GM21381 (cell line): Measurements from ENCODE around the gene XIRP1.

Experiments
- ATAC-seq: cut with Tn5 transposase; IDR thresholded peaks from one replicate; pipeline ENCODE4 v1.9.1; 2021; ENCODE audit warnings: mild to moderate bottlenecking, moderate library complexity; ENCODE audit not compliant: unreplicated experiment

XIRP1 gene

GRCh38 chr3:39146611-39147591 lies 45.5 kb downstream of the XIRP1 start:
- no peak for ATAC-seq

GRCh38 chr3:39146083-39146501 lies 46.3 kb downstream of the XIRP1 start:
- no peak for ATAC-seq

GRCh38 chr3:39144748-39145380 lies 47.5 kb downstream of the XIRP1 start:
- ATAC-seq: no peak

GRCh38 chr3:39144095-39144747 lies 48.2 kb downstream of the XIRP1 start:
- no peak for ATAC-seq

DNA sequence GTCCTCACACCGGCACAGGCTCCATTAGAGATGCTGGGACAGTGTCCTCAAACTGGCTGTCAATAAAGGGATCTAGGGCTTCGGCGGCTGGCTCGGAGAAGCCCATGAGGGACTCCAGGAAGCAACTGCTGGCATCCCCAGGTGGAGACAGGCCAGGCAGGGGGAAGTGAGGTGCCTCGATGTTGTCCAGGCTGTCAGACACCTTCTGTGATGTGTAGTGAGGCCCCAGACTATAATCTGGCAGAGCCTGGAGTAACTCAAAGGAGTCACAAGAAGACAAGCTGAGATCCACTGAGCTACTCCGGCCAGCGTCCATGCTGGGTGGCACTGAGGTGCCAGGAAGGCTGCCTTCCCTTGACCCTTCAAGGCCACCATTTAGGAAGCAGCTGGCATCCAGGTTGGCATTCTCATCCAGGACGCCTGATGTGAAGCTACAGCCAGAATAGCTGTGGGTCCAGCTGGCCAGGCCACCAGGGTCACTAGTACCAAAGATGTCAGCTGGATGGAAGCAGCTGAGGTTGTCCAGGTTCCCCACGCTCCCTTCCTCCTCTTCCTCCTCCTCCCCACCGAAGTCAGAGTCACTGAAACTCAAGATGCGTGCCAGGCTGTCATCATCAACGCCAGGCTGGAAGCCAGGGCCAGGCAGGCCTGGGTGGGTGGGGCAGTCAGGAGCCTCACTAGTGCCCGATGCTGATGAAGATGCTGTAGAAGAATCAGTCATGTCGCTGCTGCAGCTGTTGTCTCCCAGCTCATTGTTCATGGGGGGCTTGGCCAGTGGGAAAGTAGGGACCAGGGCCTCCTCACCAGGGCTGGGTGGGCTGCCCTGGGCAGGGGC lies 49.1 kb downstream of the XIRP1 start:
- no peak for ATAC-seq

- no peak for ATAC-seq
These were observed 50.3 kb downstream of the XIRP1 start for GRCh38 chr3:39142067-39142466.

DNA sequence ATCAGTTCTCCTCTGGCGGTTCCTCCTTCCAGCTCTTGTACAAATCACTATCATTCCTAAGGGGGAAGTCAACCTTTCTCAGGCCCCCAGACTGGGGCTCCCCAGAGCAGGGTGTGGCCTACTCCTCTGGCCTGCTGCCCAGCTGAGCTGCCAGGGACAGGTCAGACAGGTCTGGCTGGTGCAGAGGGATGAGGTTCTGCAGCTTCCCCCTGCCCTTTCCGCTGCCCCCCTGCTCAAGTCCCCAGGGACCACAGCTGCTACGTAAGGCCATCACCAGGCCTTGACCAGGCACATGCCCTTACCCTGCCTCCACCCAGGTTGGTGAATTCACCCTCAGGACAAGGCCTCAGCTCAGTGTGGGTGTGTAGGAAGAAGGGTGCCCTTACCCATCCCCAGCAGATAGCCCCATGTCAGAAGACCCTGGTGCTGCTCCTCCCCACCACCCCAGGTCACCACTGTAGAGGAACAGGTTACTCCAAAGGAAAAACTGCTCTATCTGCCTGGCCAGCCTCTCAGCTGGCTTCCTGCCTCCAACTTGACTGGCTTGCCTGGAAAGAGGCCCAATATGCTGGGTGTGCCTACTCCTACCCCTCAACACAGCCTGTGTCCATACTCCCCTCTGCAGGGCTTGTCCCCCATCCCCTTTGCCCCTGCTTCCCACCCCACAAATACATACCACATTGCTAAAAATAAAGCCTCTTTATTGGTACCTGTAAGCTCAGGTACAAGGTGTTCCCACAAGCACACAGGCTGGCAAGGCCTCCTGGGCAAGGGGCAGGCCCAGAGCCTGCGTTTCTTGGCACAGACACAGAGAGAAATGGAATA lies 51.0 kb downstream of the XIRP1 start:
- no peak for ATAC-seq

- no peak for ATAC-seq
These were observed 51.9 kb downstream of the XIRP1 start for GRCh38 chr3:39140341-39140971.

GRCh38 chr3:39139442-39139841 lies 53.0 kb downstream of the XIRP1 start:
- no peak for ATAC-seq

GRCh38 chr3:39138804-39139415 lies 53.5 kb downstream of the XIRP1 start:
- ATAC-seq: no peak

GRCh38 chr3:39137991-39138803 lies 54.2 kb downstream of the XIRP1 start:
- ATAC-seq: no peak

DNA sequence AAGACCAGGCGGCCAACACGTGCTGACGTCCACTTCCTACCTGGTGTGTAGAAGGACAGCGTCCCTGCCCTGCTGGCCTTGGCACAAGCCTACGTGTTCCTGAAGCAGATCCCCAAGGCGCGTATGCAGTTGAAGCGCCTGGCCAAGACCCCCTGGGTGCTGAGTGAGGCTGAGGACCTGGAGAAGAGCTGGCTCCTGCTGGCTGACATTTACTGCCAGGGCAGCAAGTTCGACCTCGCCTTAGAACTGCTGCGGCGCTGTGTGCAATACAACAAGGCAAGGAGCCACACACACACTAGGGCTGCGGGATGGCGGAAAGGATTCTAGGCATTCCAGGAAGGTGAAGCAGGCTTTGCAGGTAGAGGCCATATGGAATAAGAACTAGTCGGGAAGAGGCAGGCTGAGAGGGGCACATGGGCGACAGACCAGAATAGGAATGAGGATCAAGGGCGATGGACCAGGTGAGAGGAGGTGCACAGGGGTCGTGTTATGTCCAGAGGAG lies 54.9 kb downstream of the XIRP1 start:
- ATAC-seq: no peak

DNA sequence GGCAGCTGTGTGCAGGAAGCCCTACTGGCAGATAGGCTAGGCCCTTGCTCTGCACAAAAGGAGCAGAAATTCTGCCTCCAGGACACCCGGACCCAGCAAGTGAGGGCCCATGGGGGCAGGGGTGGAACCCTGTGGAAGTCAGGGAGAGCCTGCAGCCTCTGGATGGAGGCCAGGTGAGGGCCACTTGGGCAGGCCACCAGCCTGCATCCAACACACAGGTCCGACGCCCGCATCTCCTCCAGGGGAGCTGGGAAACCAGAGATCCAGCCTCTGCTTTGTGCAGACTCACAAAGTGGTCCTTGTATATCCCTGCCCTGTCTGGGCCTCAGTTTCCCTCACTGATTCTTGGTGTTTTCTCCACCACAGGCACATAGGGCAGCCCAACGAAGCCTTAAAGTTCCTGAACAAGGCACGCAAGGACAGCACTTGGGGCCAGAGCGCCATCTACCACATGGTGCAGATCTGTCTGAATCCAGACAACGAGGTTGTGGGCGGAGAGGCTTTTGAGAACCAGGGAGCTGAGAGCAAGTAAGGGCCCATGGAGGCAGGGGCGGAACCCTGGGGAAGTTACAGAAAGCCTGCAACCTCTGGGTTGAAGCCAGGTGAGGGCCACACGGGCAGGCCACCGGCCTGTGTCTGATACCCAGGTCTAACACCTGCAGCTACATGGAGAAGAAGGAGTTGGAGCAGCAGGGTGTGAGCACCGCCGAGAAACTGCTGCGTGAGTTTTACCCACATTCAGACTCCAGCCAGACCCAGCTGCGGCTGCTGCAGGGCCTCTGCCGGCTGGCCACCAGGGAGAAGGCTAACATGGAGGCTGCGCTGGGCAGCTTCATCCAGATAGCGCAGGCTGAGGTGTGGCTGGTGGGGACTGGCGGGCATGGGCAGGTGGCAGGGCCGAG lies 55.6 kb downstream of the XIRP1 start:
- no peak for ATAC-seq

DNA sequence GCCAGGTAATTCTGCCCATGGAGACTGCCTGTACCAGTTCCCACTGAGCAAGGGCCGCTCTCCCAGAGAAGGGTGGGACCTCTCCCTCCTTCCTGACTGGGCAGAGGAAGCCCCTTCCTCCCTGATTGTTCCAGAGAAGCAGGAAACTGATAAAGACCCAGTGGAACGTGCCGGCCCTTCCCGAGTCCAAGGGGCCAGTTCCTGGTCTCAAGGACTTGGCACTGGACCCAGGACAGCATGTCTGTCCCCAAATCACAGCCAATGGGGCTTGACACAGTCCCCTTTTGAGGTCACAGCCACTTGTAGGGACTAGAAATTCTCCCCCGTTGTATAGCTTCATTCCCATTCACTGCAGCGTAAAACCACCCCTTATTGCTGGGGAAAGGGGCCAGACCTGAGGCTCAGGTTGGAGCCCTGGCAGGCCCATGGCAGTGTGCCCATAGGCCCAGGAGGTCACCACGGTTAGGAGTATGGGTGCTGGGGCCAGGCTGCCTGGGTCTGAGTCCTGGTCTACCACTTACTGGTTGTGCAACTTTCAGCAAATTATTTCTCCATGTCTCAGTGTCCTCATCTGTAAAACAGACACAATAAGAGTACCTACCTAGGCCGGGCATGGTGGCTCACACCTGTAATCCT lies 57.1 kb downstream of the XIRP1 start:
- no peak for ATAC-seq

- no peak for ATAC-seq
These were observed 58.1 kb downstream of the XIRP1 start for GRCh38 chr3:39134305-39134704.

GRCh38 chr3:39133822-39134221 lies 58.6 kb downstream of the XIRP1 start:
- no peak for ATAC-seq
